ENCODE data around the gene MGAM2. TPM values are rescaled to one million over a fixed set of nuclear protein-coding genes. Genes with fewer than 3 reads are reported as not detected.

MGAM2 gene
- total RNA-seq, 1 experiment from 2014 or later: not detected

GRCh38 chr7:142108728-142109505, 2.6 kb upstream of the MGAM2 start:
- no peaks in the 10 kb centered on the region for H3K27me3 ChIP-seq
- H3K36me3 ChIP-seq: no peaks in the 10 kb centered on the region
- no peak for DNase-seq
- H3K9me3 ChIP-seq: no peaks in the 10 kb centered on the region
- H3K4me3 ChIP-seq: no peak overlapping the region

GRCh38 chr7:142110098-142110497, 1.4 kb upstream of the MGAM2 start:
- Histone ChIP-seq H3K9me3 (no peaks in the 10 kb centered on the region), H3K4me3 (no peak overlapping the region), H3K36me3 (no peaks in the 10 kb centered on the region), H3K27me3 (no peaks in the 10 kb centered on the region)
- DNase-seq: no peak

GRCh38 chr7:142110638-142111037, 880 bp upstream of the MGAM2 start:
- H3K4me3 ChIP-seq: no peak overlapping the region
- H3K36me3 ChIP-seq: no peaks in the 10 kb centered on the region
- H3K27me3 ChIP-seq: no peaks in the 10 kb centered on the region
- no peaks in the 10 kb centered on the region for H3K9me3 ChIP-seq
- no peak for DNase-seq

GRCh38 chr7:142112086-142112485, 568 bp downstream of the MGAM2 start:
- H3K27me3 ChIP-seq: no peaks in the 10 kb centered on the region
- H3K4me3 ChIP-seq: no peak overlapping the region
- no peak for DNase-seq
- no peaks in the 10 kb centered on the region for H3K9me3 ChIP-seq
- no peaks in the 10 kb centered on the region for H3K36me3 ChIP-seq

- Histone ChIP-seq H3K4me3 (no peak overlapping the region), H3K27me3 (no peaks in the 10 kb centered on the region), H3K36me3 (no peaks in the 10 kb centered on the region), H3K9me3 (no peaks in the 10 kb centered on the region)
- DNase-seq: no peak
These were observed 2.7 kb downstream of the MGAM2 start for GRCh38 chr7:142114207-142114606.

- DNase-seq: no peak
- H3K4me3 ChIP-seq: no peak overlapping the region
- H3K9me3 ChIP-seq: no peaks in the 10 kb centered on the region
- H3K27me3 ChIP-seq: no peaks in the 10 kb centered on the region
- no peaks in the 10 kb centered on the region for H3K36me3 ChIP-seq
These were observed 9.0 kb downstream of the MGAM2 start for GRCh38 chr7:142120524-142120923.

GRCh38 chr7:142123184-142123583, 11.7 kb downstream of the MGAM2 start:
- no peak overlapping the region for H3K4me3 ChIP-seq
- H3K9me3 ChIP-seq: no peaks in the 10 kb centered on the region
- H3K27me3 ChIP-seq: no peaks in the 10 kb centered on the region
- DNase-seq: no peak
- no peaks in the 10 kb centered on the region for H3K36me3 ChIP-seq

GRCh38 chr7:142125256-142125955, 13.9 kb downstream of the MGAM2 start:
- H3K4me3 ChIP-seq: no peak overlapping the region
- H3K36me3 ChIP-seq: no peaks in the 10 kb centered on the region
- no peaks in the 10 kb centered on the region for H3K27me3 ChIP-seq
- DNase-seq: no peak
- no peaks in the 10 kb centered on the region for H3K9me3 ChIP-seq

GRCh38 chr7:142130267-142130666, 18.7 kb downstream of the MGAM2 start:
- Histone ChIP-seq H3K9me3 (no peaks in the 10 kb centered on the region), H3K27me3 (no peaks in the 10 kb centered on the region), H3K4me3 (no peak overlapping the region), H3K36me3 (no peaks in the 10 kb centered on the region)
- peak; percentile 6 for DNase-seq

GRCh38 chr7:142131439-142132185, 20.1 kb downstream of the MGAM2 start:
- no peak overlapping the region for H3K4me3 ChIP-seq
- no peaks in the 10 kb centered on the region for H3K9me3 ChIP-seq
- DNase-seq: no peak
- H3K27me3 ChIP-seq: no peaks in the 10 kb centered on the region
- H3K36me3 ChIP-seq: no peaks in the 10 kb centered on the region

GRCh38 chr7:142133731-142134148, 22.2 kb downstream of the MGAM2 start:
- H3K36me3 ChIP-seq: no peaks in the 10 kb centered on the region
- no peaks in the 10 kb centered on the region for H3K9me3 ChIP-seq
- no peak overlapping the region for H3K4me3 ChIP-seq
- no peaks in the 10 kb centered on the region for H3K27me3 ChIP-seq
- DNase-seq: no peak

- Histone ChIP-seq H3K36me3 (no peaks in the 10 kb centered on the region), H3K27me3 (no peaks in the 10 kb centered on the region), H3K4me3 (no peak overlapping the region), H3K9me3 (no peaks in the 10 kb centered on the region)
- DNase-seq: no peak
These were observed 23.4 kb downstream of the MGAM2 start for GRCh38 chr7:142134909-142135308.

- Histone ChIP-seq H3K9me3 (no peaks in the 10 kb centered on the region), H3K27me3 (no peaks in the 10 kb centered on the region), H3K36me3 (no peaks in the 10 kb centered on the region), H3K4me3 (no peak overlapping the region)
- DNase-seq: no peak
These were observed 27.5 kb downstream of the MGAM2 start for GRCh38 chr7:142138996-142139395.

GRCh38 chr7:142139597-142140400, 28.3 kb downstream of the MGAM2 start:
- no peaks in the 10 kb centered on the region for H3K9me3 ChIP-seq
- no peak for DNase-seq
- H3K27me3 ChIP-seq: no peaks in the 10 kb centered on the region
- H3K36me3 ChIP-seq: no peaks in the 10 kb centered on the region
- H3K4me3 ChIP-seq: no peak overlapping the region

- no peaks in the 10 kb centered on the region for H3K27me3 ChIP-seq
- no peak for DNase-seq
- no peaks in the 10 kb centered on the region for H3K9me3 ChIP-seq
- H3K4me3 ChIP-seq: no peak overlapping the region
- H3K36me3 ChIP-seq: no peaks in the 10 kb centered on the region
These were observed 29.0 kb downstream of the MGAM2 start for GRCh38 chr7:142140401-142140959.

- no peaks in the 10 kb centered on the region for H3K27me3 ChIP-seq
- no peak overlapping the region for H3K4me3 ChIP-seq
- H3K9me3 ChIP-seq: no peaks in the 10 kb centered on the region
- DNase-seq: no peak
- no peaks in the 10 kb centered on the region for H3K36me3 ChIP-seq
These were observed 31.2 kb downstream of the MGAM2 start for GRCh38 chr7:142142702-142143101.

All from MG63 (cell line).